ENCODE results near the gene NTRK2. TPM values are rescaled to one million over a fixed set of nuclear protein-coding genes. Genes with fewer than 3 reads are reported as not detected.

NTRK2 gene
- total and polyA plus RNA-seq, 8 donors = 6.0 to 31.4 (median 14.5) TPM

GRCh38 chr9:84694248-84694647, 24.7 kb downstream of the NTRK2 start:
- Histone ChIP-seq H3K27ac (no peak overlapping the region), H3K4me1 (no peaks in the 10 kb centered on the region), H3K27me3 (no peaks in the 10 kb centered on the region), H3K36me3 (no peaks in the 10 kb centered on the region), H3K4me3 (no peak overlapping the region), H3K9me3 (no peaks in the 10 kb centered on the region)
- TF ChIP-seq, protein P1, sequence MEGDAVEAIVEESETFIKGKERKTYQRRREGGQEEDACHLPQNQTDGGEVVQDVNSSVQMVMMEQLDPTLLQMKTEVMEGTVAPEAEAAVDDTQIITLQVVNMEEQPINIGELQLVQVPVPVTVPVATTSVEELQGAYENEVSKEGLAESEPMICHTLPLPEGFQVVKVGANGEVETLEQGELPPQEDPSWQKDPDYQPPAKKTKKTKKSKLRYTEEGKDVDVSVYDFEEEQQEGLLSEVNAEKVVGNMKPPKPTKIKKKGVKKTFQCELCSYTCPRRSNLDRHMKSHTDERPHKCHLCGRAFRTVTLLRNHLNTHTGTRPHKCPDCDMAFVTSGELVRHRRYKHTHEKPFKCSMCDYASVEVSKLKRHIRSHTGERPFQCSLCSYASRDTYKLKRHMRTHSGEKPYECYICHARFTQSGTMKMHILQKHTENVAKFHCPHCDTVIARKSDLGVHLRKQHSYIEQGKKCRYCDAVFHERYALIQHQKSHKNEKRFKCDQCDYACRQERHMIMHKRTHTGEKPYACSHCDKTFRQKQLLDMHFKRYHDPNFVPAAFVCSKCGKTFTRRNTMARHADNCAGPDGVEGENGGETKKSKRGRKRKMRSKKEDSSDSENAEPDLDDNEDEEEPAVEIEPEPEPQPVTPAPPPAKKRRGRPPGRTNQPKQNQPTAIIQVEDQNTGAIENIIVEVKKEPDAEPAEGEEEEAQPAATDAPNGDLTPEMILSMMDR (IDR thresholded peaks at IDR 0.05) = no peak
- DNase-seq = no peak
- 74 to 81% methylated on average over 3 of the region's 3 CpGs for WGBS, 2 donors
- intact Hi-C loops (cut with DNase I) = no loop called here
- no peak for ATAC-seq
- FAIRE-seq = no peak

DNA sequence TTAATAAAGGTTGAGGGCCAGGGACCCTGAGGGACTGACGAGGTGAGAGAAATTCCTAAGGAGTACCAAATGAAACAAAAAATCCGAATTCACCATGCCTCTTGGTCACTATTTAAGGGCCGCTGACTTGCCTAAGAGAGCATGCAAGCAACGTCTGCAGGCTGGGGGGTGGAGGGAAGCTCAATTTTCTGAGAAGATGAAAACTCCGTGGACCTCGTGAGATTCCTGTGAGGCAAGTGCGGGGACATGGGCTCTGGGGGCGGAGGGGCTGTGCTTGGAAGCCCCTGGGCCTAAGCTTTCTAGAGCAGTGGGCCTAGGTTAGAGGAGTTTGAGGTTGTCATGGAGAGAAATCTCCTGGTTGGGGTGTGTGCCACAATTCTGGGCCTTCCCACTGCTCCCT, 27.5 kb downstream of the NTRK2 start:
- WGBS, 2 donors = 68 to 70% methylated on average over 8 of the region's 8 CpGs
- ATAC-seq = no peak

DNA sequence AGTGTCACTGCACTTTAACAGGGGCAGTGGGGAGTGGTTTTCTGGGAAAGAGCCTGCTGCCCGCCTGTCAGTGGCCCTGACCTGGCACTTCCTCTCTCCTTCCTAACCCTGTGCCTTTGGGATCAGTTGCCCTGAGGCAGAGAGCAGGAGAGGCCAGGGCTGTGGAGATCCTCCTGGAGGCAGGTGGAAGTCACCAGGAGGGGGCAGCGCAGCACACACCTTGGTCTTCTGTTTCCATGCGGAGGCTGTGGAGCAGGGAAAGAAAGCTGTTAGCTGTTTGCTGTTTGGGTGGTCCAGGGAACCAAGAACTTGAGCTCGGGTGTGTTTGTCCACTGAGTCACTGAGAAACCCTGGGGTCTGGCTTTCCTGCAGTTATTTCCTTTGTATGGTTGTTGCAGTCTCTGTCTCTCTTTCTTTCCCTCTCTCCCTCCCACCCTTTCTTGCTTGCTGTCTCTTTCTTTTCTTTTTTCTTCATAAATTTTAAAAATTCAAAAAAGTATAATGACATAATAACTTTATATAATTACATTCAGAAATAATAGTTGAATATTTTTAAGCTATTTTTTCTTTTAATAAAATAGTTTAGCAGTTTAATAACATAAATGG, 28.1 kb downstream of the NTRK2 start:
- H3K4me3 ChIP-seq = no peak overlapping the region
- intact Hi-C loops (cut with DNase I) = no loop called here
- H3K36me3 ChIP-seq = no peaks in the 10 kb centered on the region
- WGBS, 2 donors = 19 to 25% methylated on average over 4 of the region's 4 CpGs
- no peak overlapping the region for H3K27ac ChIP-seq
- H3K27me3 ChIP-seq = no peaks in the 10 kb centered on the region
- H3K9me3 ChIP-seq = no peaks in the 10 kb centered on the region
- DNase-seq = peak; percentile 39 to 83 (median 68)
- ATAC-seq = peak; percentile 71 to 92 (median 90)
- no peaks in the 10 kb centered on the region for H3K4me1 ChIP-seq
- peak; percentile 23 for FAIRE-seq
- TF ChIP-seq, protein P1 (IDR thresholded peaks at IDR 0.05) = peak; percentile 37 to 56 (median 48)

More for the DNA sequence above, 27.5 kb downstream of the NTRK2 start:
- intact Hi-C loops (cut with DNase I) = no loop called here
- no peaks in the 10 kb centered on the region for H3K9me3 ChIP-seq
- no peaks in the 10 kb centered on the region for H3K36me3 ChIP-seq
- no peak overlapping the region for H3K4me3 ChIP-seq
- no peaks in the 10 kb centered on the region for H3K27me3 ChIP-seq
- no peak for DNase-seq
- TF ChIP-seq, protein P1 (IDR thresholded peaks at IDR 0.05) = no peak
- no peaks in the 10 kb centered on the region for H3K4me1 ChIP-seq
- H3K27ac ChIP-seq = no peak overlapping the region
- FAIRE-seq = no peak

GRCh38 chr9:84698323-84698722, 28.8 kb downstream of the NTRK2 start:
- Histone ChIP-seq H3K4me3 (no peak overlapping the region), H3K9me3 (no peaks in the 10 kb centered on the region), H3K27ac (no peak overlapping the region), H3K4me1 (no peaks in the 10 kb centered on the region), H3K27me3 (no peaks in the 10 kb centered on the region), H3K36me3 (no peaks in the 10 kb centered on the region)
- TF ChIP-seq, protein P1 (IDR thresholded peaks at IDR 0.05) = no peak
- ATAC-seq = no peak
- WGBS, 2 donors = 44 to 59% methylated on average over 2 of the region's 2 CpGs
- FAIRE-seq = no peak
- intact Hi-C loops (cut with DNase I) = no loop called here
- no peak for DNase-seq

DNA sequence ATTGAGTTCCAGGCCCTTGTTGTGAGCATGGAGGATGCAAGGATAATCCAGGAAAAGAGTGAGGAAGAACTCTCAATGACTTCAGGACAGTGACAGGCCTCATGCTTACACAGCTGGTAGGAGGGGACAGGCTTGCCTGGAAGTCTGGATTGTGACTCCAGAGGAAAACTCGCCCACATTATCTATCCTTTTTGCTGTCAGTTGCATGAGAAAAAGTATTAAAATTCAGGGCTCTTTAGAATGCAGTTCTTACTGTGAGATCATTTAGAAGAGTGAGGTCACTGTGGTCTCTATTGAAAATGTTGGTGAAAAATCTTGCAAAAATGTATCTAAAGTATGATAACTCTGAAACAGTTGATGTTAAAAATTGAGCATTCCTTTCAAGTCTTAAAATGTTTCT, 30.5 kb downstream of the NTRK2 start:
- ATAC-seq (no peak), DNase-seq (no peak), FAIRE-seq (no peak)
- no peak overlapping the region for H3K27ac ChIP-seq
- intact Hi-C loops (cut with DNase I) = no loop called here
- WGBS, 2 donors = 52 to 75% methylated on average over 1 of the region's 1 CpG
- H3K9me3 ChIP-seq = no peaks in the 10 kb centered on the region
- H3K36me3 ChIP-seq = no peaks in the 10 kb centered on the region
- no peak overlapping the region for H3K4me3 ChIP-seq
- no peaks in the 10 kb centered on the region for H3K27me3 ChIP-seq
- H3K4me1 ChIP-seq = no peaks in the 10 kb centered on the region
- TF ChIP-seq, protein P1 (IDR thresholded peaks at IDR 0.05) = no peak

Data from pancreas (tissue), 10 donors.